Breast epithelium (tissue), 3 donors: ENCODE data around the gene RNF125.

Source experiments
- CTCF ChIP-seq, 3 donors: fragments of 450-650 bp; IDR thresholded peaks; one replicate each; pipeline ENCODE4 v1.5.1; 2016 to 2017; ENCODE audit warnings: antibody characterized with exemption in 3 of 3, mild to moderate bottlenecking in 3 of 3, moderate library complexity in 3 of 3
- POLR2A ChIP-seq: fragments of 450-650 bp; IDR thresholded peaks from one replicate; pipeline ENCODE4 v1.6.1; 2016; ENCODE audit warnings: antibody characterized with exemption, mild to moderate bottlenecking, moderate library complexity
- POLR2AphosphoS5 ChIP-seq, 3 donors: sonication (generic); formaldehyde crosslinking; IDR thresholded peaks; one replicate each; pipeline ENCODE4 v1.6.1; 2017; ENCODE audit warnings: antibody characterized with exemption in 3 of 3

DNA sequence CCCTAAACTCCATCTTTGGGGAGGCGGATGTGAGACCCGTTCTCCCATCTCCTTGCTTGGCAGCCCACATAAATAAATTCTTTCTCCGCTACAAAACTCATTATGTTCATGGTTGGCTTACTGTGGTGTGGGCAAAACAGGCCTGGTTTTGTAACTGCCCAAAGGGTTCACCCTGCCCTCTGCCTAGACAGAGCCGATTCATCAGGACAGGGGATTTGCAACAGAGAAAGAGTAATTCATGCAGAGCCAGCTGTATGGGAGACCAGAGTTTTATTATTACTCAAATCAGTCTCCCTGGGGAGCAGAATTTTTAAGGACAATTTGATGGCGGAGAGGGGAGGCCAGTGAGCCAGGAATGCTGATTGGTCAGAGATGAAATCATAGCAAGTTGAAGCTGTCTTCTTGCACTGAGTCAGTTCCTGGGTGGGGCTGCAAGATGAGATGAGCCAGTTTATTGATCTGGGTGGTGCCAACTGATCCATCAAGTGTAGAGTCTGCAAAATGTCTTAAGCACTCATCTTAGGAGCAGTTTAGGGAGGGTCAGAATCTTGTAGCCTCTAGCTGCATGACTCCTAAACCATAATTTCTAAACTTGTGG lies 8.4 kb upstream of the RNF125 start:
- TF ChIP-seq CTCF (IDR thresholded peaks at IDR 0.05) (no peak), POLR2A (no peak), POLR2AphosphoS5 (IDR thresholded peaks at IDR 0.05) (no peak)
